Effector memory CD4-positive, alpha-beta T cell (primary cell): ENCODE data around the gene NDUFS8.
A peak's percentile ranks its signal among the peaks of the same experiment; 100 is the strongest.
"Not testable (repeated sequence)": the region's sequence is repeated elsewhere in the genome, so short reads cannot be mapped to it uniquely, and the experiment has no call there.

ENCODE experiments used
- DNase-seq, 3 donors: peaks; one replicate each; pipeline ENCODE4 v3.0.0-alpha.2; 2020
- H3K27ac ChIP-seq: 2 replicates; pipeline ENCODE4 v1.7.0; 2013; ENCODE audit warnings: mild to moderate bottlenecking, low read length, moderate library complexity; ENCODE audit not compliant: insufficient read depth, poor library complexity, severe bottlenecking
- H3K27me3 ChIP-seq: replicated peaks from 2 replicates; pipeline ENCODE4 v1.7.0; 2013; ENCODE audit warnings: mild to moderate bottlenecking, low read length; ENCODE audit not compliant: insufficient read depth, control insufficient read depth, poor library complexity, severe bottlenecking
- H3K36me3 ChIP-seq: 2 replicates; pipeline ENCODE4 v1.7.0; 2013; ENCODE audit warnings: mild to moderate bottlenecking, low read length, moderate library complexity; ENCODE audit not compliant: control insufficient read depth, insufficient read depth
- H3K4me1 ChIP-seq: 2 replicates; pipeline ENCODE4 v1.7.0; 2013; ENCODE audit warnings: low read length, mild to moderate bottlenecking; ENCODE audit not compliant: control insufficient read depth, insufficient read depth, poor library complexity, severe bottlenecking
- H3K4me3 ChIP-seq: 2 replicates; pipeline ENCODE4 v1.7.0; 2013; ENCODE audit warnings: low read length, low read depth, mild to moderate bottlenecking; ENCODE audit not compliant: insufficient read depth, poor library complexity, severe bottlenecking
- H3K9me3 ChIP-seq: 2 replicates; pipeline ENCODE4 v1.7.0; 2013; ENCODE audit warnings: mild to moderate bottlenecking, low read length, moderate library complexity; ENCODE audit not compliant: control insufficient read depth
- total RNA-seq, 3 donors: gene quantifications; one replicate each; lab custom pipeline; 2026; lab: John Stamatoyannopoulos, UW

The NDUFS8 gene
- total RNA-seq: 19.8 to 28.9 (median 28.5) reads per million in 3 donors

GRCh38 chr11:68030318-68031143 lies at the start of gene NDUFS8:
Gene NDUFS8, plus strand, starts transcription at chr11:68030681. Its CDS starts 1,471 bp downstream, at chr11:68032152.
- Histone ChIP-seq H3K4me3 (peak within 1 kb of the TSS; percentile 74), H3K4me1 (peaks cover 13% of the 10 kb centered on the region), H3K9me3 (no peaks in the 10 kb centered on the region), H3K27ac (peak within 1 kb of the TSS; percentile 70), H3K36me3 (peaks cover 16% of the 10 kb centered on the region), H3K27me3 (no peaks in the 10 kb centered on the region)
- DNase-seq: peak; percentile 87 to 93 (median 93)

- H3K4me3 ChIP-seq, H3K27me3 ChIP-seq, H3K9me3 ChIP-seq, H3K27ac ChIP-seq, H3K4me1 ChIP-seq, H3K36me3 ChIP-seq, DNase-seq: not testable (repeated sequence)
Observed at GRCh38 chr11:67981226-67981625, 49.3 kb upstream of the NDUFS8 start.

GRCh38 chr11:67982255-67982857 lies 48.1 kb upstream of the NDUFS8 start:
- not testable (repeated sequence) for H3K4me1 ChIP-seq, H3K36me3 ChIP-seq, H3K27me3 ChIP-seq, H3K9me3 ChIP-seq, DNase-seq, H3K27ac ChIP-seq, H3K4me3 ChIP-seq

GRCh38 chr11:67983951-67984350 lies 46.5 kb upstream of the NDUFS8 start:
- no peaks in the 10 kb centered on the region for H3K9me3 ChIP-seq
- no peak overlapping the region for H3K27ac ChIP-seq
- H3K36me3 ChIP-seq: no peaks in the 10 kb centered on the region
- no peak overlapping the region for H3K4me3 ChIP-seq
- no peak for DNase-seq
- no peaks in the 10 kb centered on the region for H3K27me3 ChIP-seq
- H3K4me1 ChIP-seq: no peaks in the 10 kb centered on the region

- H3K4me3 ChIP-seq, H3K9me3 ChIP-seq, H3K27me3 ChIP-seq, H3K27ac ChIP-seq, H3K4me1 ChIP-seq, DNase-seq, H3K36me3 ChIP-seq: not testable (repeated sequence)
Observed at GRCh38 chr11:67985302-67985701, 45.2 kb upstream of the NDUFS8 start.

GRCh38 chr11:67990546-67991346 lies 39.7 kb upstream of the NDUFS8 start:
- H3K27me3 ChIP-seq, H3K4me1 ChIP-seq, H3K36me3 ChIP-seq, DNase-seq, H3K9me3 ChIP-seq, H3K4me3 ChIP-seq, H3K27ac ChIP-seq: not testable (repeated sequence)

- H3K9me3 ChIP-seq, H3K36me3 ChIP-seq, H3K27me3 ChIP-seq, H3K4me1 ChIP-seq, DNase-seq, H3K27ac ChIP-seq, H3K4me3 ChIP-seq: not testable (repeated sequence)
Observed at GRCh38 chr11:67991347-67992121, 38.9 kb upstream of the NDUFS8 start.

- not testable (repeated sequence) for H3K27me3 ChIP-seq, H3K9me3 ChIP-seq, H3K27ac ChIP-seq, H3K4me1 ChIP-seq, H3K4me3 ChIP-seq, H3K36me3 ChIP-seq
- peak in 2 of 3 donors; percentile 13 to 25 for DNase-seq
Observed at GRCh38 chr11:67993821-67994220, 36.7 kb upstream of the NDUFS8 start.

GRCh38 chr11:67994387-67994786 lies 36.1 kb upstream of the NDUFS8 start:
- H3K4me1 ChIP-seq, H3K4me3 ChIP-seq, H3K27ac ChIP-seq, H3K9me3 ChIP-seq, DNase-seq, H3K27me3 ChIP-seq, H3K36me3 ChIP-seq: not testable (repeated sequence)
